BLaER1 treated with 17β-estradiol and CSF1 and Interleukin-3, amounts not matched to agents 10 nM and 100 nM (cell line): ENCODE results near the gene CYTH2.

ENCODE experiments used
- H3K27ac ChIP-seq, 11 experiments: shearing (Covaris generic); formaldehyde crosslinking; 2 replicates each; pipeline ENCODE4 v1.8.1; 2022
- H3K27me3 ChIP-seq, 11 experiments: shearing (Covaris generic); formaldehyde crosslinking; 2 replicates each; pipeline ENCODE4 v1.8.1; 2022
- H3K36me3 ChIP-seq, 11 experiments: shearing (Covaris generic); formaldehyde crosslinking; 2 replicates each; pipeline ENCODE4 v1.8.1; 2022
- H3K4me1 ChIP-seq, 10 experiments: shearing (Covaris generic); formaldehyde crosslinking; 2 replicates each; pipeline ENCODE4 v1.8.1; 2022
- H3K4me2 ChIP-seq, 11 experiments: shearing (Covaris generic); formaldehyde crosslinking; 2 replicates each; pipeline ENCODE4 v1.8.1; 2022
- H3K4me3 ChIP-seq, 10 experiments: shearing (Covaris generic); formaldehyde crosslinking; 2 replicates each; pipeline ENCODE4 v1.8.1; 2022
- H3K9ac ChIP-seq, 11 experiments: shearing (Covaris generic); formaldehyde crosslinking; 2 replicates each; pipeline ENCODE4 v1.8.1; 2022
- H3K9me3 ChIP-seq, 11 experiments: shearing (Covaris generic); formaldehyde crosslinking; replicated peaks in 1 of 11; 2 replicates each; pipeline ENCODE4 v1.8.1; 2022
- H4K20me1 ChIP-seq, 11 experiments: shearing (Covaris generic); formaldehyde crosslinking; 2 replicates each; pipeline ENCODE4 v1.8.1; 2022
- Cebpa-rat ChIP-seq, 11 experiments: shearing (Covaris generic); IDR thresholded peaks; 2 replicates each; pipeline ENCODE4 v1.8.1; 2022

The CYTH2 gene

GRCh38 chr19:48490981-48491792 lies 22.0 kb downstream of the CYTH2 start:
- H3K9ac ChIP-seq, result peak overlapping the region in 7 of 11 experiments; percentile 8 to 75 (median 69); a peak in 10 of 22 replicates
- peak overlapping the region in 9 of 10 experiments; percentile 21 to 56 (median 43); a peak in 13 of 20 replicates for H3K4me3 ChIP-seq
- H4K20me1 ChIP-seq, result peaks cover 0 to 13% (median 0%) of the 10 kb centered on the region in 11 experiments; a peak in 5 of 22 replicates
- H3K4me1 ChIP-seq, result peaks cover 47 to 69% (median 59%) of the 10 kb centered on the region in 10 experiments
- peak overlapping the region; percentile 73 to 99 (median 86) for H3K4me2 ChIP-seq
- H3K27ac ChIP-seq, result peak overlapping the region in 7 of 11 experiments; percentile 1 to 79 (median 69); a peak in 10 of 22 replicates
- TF ChIP-seq Cebpa-rat (IDR thresholded peaks at IDR 0.05), result no peak
- H3K27me3 ChIP-seq, result peaks cover 23 to 40% (median 28%) of the 10 kb centered on the region in 11 experiments
- no peaks in the 10 kb centered on the region for H3K9me3 ChIP-seq
- H3K36me3 ChIP-seq, result no peaks in the 10 kb centered on the region

- peak overlapping the region in 3 of 11 experiments; percentile 15 to 66 (median 32); a peak in 5 of 22 replicates for H3K27ac ChIP-seq
- peak overlapping the region in 2 of 11 experiments; percentile 34 to 64; a peak in 5 of 22 replicates for H3K9ac ChIP-seq
These were observed 22.6 kb downstream of the CYTH2 start for GRCh38 chr19:48491793-48492123.

GRCh38 chr19:48492925-48493717 lies 24.0 kb downstream of the CYTH2 start:
- Histone ChIP-seq H3K4me1 (peaks cover 58 to 78% (median 70%) of the 10 kb centered on the region in 10 experiments), H3K9ac (peak overlapping the region; percentile 76 to 93 (median 85)), H3K9me3 (no peaks in the 10 kb centered on the region), H3K27me3 (peaks cover 39 to 60% (median 48%) of the 10 kb centered on the region in 11 experiments), H3K4me3 (peak overlapping the region; percentile 62 to 79 (median 67)), H3K27ac (peak overlapping the region; percentile 68 to 88 (median 79)), H3K4me2 (peak overlapping the region; percentile 87 to 99 (median 96)), H3K36me3 (no peaks in the 10 kb centered on the region), H4K20me1 (peaks cover 0 to 27% (median 7%) of the 10 kb centered on the region in 11 experiments; a peak in 12 of 22 replicates)
- no peak for TF ChIP-seq Cebpa-rat (IDR thresholded peaks at IDR 0.05)

More at GRCh38 chr19:48491793-48492123, 22.6 kb downstream of the CYTH2 start:
- Histone ChIP-seq H3K4me1 (peaks cover 47 to 70% (median 58%) of the 10 kb centered on the region in 10 experiments), H3K36me3 (no peaks in the 10 kb centered on the region), H4K20me1 (peaks cover 0 to 13% (median 0%) of the 10 kb centered on the region in 11 experiments; a peak in 5 of 22 replicates), H3K4me3 (peak overlapping the region in 3 of 10 experiments; percentile 11 to 45 (median 19); a peak in 2 of 20 replicates), H3K9me3 (no peaks in the 10 kb centered on the region), H3K4me2 (peak overlapping the region; percentile 64 to 86 (median 77)), H3K27me3 (peaks cover 26 to 46% (median 34%) of the 10 kb centered on the region in 11 experiments)
- no peak for TF ChIP-seq Cebpa-rat (IDR thresholded peaks at IDR 0.05)

DNA sequence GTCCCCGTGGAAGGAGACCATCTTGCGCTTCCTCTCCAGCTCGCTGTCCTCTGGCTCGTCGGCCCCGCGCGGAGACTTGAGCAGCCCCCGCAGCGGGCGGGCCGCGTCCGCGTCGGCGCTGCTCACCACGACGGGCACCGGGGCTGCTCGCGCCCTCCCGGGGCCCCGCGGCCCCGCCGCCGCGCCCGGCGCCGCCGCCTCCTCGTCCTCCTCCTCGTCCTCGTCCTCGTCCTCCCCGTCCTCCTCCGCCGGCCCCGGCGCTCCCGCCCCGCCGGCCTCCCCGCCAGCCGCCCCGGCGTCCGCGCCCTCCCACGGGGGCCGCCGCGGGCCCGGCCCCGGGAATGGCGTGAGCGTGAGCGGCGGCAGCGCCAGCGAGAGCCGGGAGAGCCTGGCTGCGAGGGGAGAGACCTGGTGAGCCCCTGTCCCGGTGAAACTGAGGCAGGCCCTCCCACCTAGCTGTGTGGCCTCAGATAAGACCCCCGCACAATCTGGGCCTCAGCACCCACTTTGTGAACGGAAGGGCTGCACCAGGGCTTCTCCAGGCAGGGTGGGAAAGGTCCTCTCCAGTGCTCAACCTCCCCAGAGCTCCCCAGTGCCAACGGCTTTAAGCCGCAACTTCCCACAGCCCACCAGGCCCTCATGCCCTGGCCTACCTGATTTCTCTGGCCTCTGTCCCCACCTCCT lies 24.7 kb downstream of the CYTH2 start:
- Histone ChIP-seq H3K9me3 (no peaks in the 10 kb centered on the region), H3K4me3 (peak overlapping the region; percentile 62 to 79 (median 67)), H3K4me2 (peak overlapping the region; percentile 87 to 99 (median 96)), H3K27ac (peak overlapping the region; percentile 68 to 88 (median 79)), H3K9ac (peak overlapping the region; percentile 76 to 93 (median 85)), H3K27me3 (peaks cover 45 to 67% (median 55%) of the 10 kb centered on the region in 11 experiments), H3K4me1 (peaks cover 62 to 80% (median 74%) of the 10 kb centered on the region in 10 experiments), H4K20me1 (peaks cover 0 to 31% (median 10%) of the 10 kb centered on the region in 11 experiments; a peak in 12 of 22 replicates), H3K36me3 (no peaks in the 10 kb centered on the region)
- TF ChIP-seq Cebpa-rat (IDR thresholded peaks at IDR 0.05), result no peak

DNA sequence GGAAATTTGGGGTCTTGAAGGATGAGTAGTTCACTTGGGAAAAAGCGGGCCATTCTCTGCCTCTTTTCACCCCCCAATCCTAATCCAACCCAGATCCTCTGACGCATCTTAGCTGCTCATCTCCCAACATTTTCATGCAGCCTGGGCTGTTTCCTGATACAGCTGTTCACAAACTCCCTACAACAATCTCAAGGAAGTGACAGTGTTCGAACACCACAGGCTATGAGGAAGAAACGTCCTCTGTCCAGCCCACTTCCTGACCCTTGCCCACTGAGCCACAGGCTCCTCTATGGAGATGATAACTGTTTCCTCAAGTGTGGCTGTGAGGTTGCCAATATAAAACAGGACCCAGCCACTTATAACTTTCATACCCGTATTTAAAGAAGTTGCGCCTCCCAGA lies 26.2 kb downstream of the CYTH2 start:
- Histone ChIP-seq H3K9ac (no peak overlapping the region; a peak in 1 of 22 replicates), H3K4me3 (0 out of 20 replicates have a peak overlapping the region, but pooled peaks of 1 of the 10 experiments have one; percentile 21), H3K4me1 (peaks cover 57 to 78% (median 68%) of the 10 kb centered on the region in 10 experiments), H3K27ac (peak overlapping the region in 3 of 11 experiments; percentile 8 to 30 (median 20); a peak in 3 of 22 replicates), H3K4me2 (peak overlapping the region; percentile 7 to 99 (median 95); a peak in 20 of 22 replicates), H3K9me3 (no peaks in the 10 kb centered on the region), H4K20me1 (peaks cover 0 to 31% (median 7%) of the 10 kb centered on the region in 11 experiments; a peak in 12 of 22 replicates), H3K36me3 (no peaks in the 10 kb centered on the region), H3K27me3 (peaks cover 53 to 77% (median 70%) of the 10 kb centered on the region in 11 experiments)
- no peak for TF ChIP-seq Cebpa-rat (IDR thresholded peaks at IDR 0.05)

GRCh38 chr19:48496959-48497727 lies 28.0 kb downstream of the CYTH2 start:
- no peaks in the 10 kb centered on the region for H3K9me3 ChIP-seq
- peak overlapping the region; percentile 60 to 81 (median 71) for H3K4me2 ChIP-seq
- H3K36me3 ChIP-seq, result no peaks in the 10 kb centered on the region
- TF ChIP-seq Cebpa-rat (IDR thresholded peaks at IDR 0.05), result no peak
- peak overlapping the region in 1 of 11 experiments; percentile 4; a peak in 1 of 22 replicates for H3K27ac ChIP-seq
- peaks cover 50 to 80% (median 77%) of the 10 kb centered on the region in 11 experiments for H3K27me3 ChIP-seq
- H3K9ac ChIP-seq, result peak overlapping the region in 9 of 11 experiments; percentile 16 to 58 (median 38); a peak in 10 of 22 replicates
- peaks cover 0 to 27% (median 5%) of the 10 kb centered on the region in 11 experiments; a peak in 10 of 22 replicates for H4K20me1 ChIP-seq
- H3K4me1 ChIP-seq, result peaks cover 55 to 75% (median 66%) of the 10 kb centered on the region in 10 experiments
- H3K4me3 ChIP-seq, result peak overlapping the region in 7 of 10 experiments; percentile 17 to 52 (median 38); a peak in 10 of 20 replicates
